HEK293 (cell line): ENCODE results near the gene NLK.

Source experiments
- CTCF ChIP-seq: fragments of 450-650 bp; formaldehyde crosslinking; IDR thresholded peaks from 2 replicates; pipeline ENCODE4 v1.5.1; 2016; ENCODE audit warnings: missing biosample characterization, missing genetic modification characterization
- ZBTB7A ChIP-seq: fragments of 450-650 bp; formaldehyde crosslinking; IDR thresholded peaks from 2 replicates; pipeline ENCODE4 v1.5.1; 2016; ENCODE audit warnings: low read depth, missing biosample characterization, missing genetic modification characterization
- ZFP3 ChIP-seq: fragments of 450-650 bp; formaldehyde crosslinking; IDR thresholded peaks from 2 replicates; pipeline ENCODE4 v1.5.1; 2016; ENCODE audit warnings: low read depth, missing biosample characterization, missing genetic modification characterization
- ZNF146 ChIP-seq: fragments of 450-650 bp; formaldehyde crosslinking; IDR thresholded peaks from 2 replicates; pipeline ENCODE4 v1.5.1; 2016; ENCODE audit warnings: missing biosample characterization, missing genetic modification characterization
- ZNF169 ChIP-seq: fragments of 450-650 bp; formaldehyde crosslinking; IDR thresholded peaks from 2 replicates; pipeline ENCODE4 v1.5.1; 2016; ENCODE audit warnings: missing biosample characterization, missing genetic modification characterization
- ZNF555 ChIP-seq: fragments of 450-650 bp; formaldehyde crosslinking; conservative IDR thresholded peaks from 2 replicates; pipeline ENCODE4 v1.5.1; 2017; ENCODE audit warnings: missing biosample characterization, mild to moderate bottlenecking, missing genetic modification characterization, inconsistent platforms
- ZNF747 ChIP-seq: fragments of 450-650 bp; formaldehyde crosslinking; IDR thresholded peaks from 2 replicates; pipeline ENCODE4 v1.5.1; 2016; ENCODE audit warnings: missing biosample characterization, missing genetic modification characterization
- TF ChIP-seq, protein P1 (sequence below): fragments of 450-650 bp; formaldehyde crosslinking; IDR thresholded peaks from 2 replicates; pipeline ENCODE4 v1.5.1; 2017; ENCODE audit warnings: missing biosample characterization, missing genetic modification characterization
- TF ChIP-seq, protein P2 (sequence below): fragments of 450-650 bp; formaldehyde crosslinking; IDR thresholded peaks from 2 replicates; pipeline ENCODE4 v1.5.1; 2016; ENCODE audit warnings: missing biosample characterization, missing genetic modification characterization

DNA sequence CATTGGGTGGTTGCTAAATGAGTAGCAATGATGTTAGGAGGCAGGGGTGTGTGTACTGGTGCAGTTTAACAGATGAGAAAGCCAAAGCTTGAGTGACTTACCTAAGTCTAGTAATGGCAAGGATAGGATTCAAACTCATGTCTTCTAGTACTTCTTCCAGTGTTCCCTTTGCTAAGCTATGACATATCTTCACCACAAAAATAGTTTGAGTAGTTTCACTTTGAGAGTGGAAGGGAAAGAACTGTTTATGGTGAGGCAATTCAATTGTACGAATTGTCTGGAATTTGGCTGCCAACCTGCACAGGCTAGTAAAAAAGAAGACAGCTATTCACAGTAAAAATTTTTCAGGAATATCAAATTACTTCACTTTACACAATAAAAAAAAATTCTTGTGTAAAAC, 138.0 kb downstream of the NLK start:
- TF ChIP-seq ZNF169 (tag by site-specific recombination) (no peak), ZFP3 (tag by site-specific recombination) (no peak), ZBTB7A (tag by site-specific recombination) (no peak), ZNF747 (no peak), ZNF555 (tag by site-specific recombination) (no peak), CTCF (tag by site-specific recombination) (no peak), ZNF146 (tag by site-specific recombination) (no peak)
- TF ChIP-seq, protein P1, sequence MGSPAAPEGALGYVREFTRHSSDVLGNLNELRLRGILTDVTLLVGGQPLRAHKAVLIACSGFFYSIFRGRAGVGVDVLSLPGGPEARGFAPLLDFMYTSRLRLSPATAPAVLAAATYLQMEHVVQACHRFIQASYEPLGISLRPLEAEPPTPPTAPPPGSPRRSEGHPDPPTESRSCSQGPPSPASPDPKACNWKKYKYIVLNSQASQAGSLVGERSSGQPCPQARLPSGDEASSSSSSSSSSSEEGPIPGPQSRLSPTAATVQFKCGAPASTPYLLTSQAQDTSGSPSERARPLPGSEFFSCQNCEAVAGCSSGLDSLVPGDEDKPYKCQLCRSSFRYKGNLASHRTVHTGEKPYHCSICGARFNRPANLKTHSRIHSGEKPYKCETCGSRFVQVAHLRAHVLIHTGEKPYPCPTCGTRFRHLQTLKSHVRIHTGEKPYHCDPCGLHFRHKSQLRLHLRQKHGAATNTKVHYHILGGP (tag by site-specific recombination): no peak
- TF ChIP-seq, protein P2, sequence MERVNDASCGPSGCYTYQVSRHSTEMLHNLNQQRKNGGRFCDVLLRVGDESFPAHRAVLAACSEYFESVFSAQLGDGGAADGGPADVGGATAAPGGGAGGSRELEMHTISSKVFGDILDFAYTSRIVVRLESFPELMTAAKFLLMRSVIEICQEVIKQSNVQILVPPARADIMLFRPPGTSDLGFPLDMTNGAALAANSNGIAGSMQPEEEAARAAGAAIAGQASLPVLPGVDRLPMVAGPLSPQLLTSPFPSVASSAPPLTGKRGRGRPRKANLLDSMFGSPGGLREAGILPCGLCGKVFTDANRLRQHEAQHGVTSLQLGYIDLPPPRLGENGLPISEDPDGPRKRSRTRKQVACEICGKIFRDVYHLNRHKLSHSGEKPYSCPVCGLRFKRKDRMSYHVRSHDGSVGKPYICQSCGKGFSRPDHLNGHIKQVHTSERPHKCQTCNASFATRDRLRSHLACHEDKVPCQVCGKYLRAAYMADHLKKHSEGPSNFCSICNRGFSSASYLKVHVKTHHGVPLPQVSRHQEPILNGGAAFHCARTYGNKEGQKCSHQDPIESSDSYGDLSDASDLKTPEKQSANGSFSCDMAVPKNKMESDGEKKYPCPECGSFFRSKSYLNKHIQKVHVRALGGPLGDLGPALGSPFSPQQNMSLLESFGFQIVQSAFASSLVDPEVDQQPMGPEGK (tag by site-specific recombination): no peak
